ENCODE data around the gene CHRNB2.

DNA sequence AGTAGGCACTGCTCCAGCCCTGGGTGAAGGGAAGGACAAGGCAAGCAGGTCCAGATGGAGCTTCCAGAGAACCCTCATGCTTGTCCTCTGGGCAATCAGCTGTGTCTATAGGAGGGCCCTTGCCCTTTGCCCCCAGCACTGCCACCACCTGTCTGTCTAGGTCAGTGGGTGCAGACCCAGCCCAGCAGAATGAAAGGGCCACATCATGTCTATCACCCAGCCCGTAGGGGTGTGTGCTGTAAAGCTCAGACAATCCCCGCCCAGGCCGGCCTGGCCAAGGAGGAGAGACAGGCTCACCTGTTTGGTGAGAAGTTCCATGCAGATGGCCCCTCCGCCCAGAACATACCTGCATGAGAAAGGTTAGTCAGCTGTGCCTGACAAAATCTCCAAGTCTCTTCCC is 16.1 kb upstream of the CHRNB2 start:
- TF ChIP-seq, protein P1, sequence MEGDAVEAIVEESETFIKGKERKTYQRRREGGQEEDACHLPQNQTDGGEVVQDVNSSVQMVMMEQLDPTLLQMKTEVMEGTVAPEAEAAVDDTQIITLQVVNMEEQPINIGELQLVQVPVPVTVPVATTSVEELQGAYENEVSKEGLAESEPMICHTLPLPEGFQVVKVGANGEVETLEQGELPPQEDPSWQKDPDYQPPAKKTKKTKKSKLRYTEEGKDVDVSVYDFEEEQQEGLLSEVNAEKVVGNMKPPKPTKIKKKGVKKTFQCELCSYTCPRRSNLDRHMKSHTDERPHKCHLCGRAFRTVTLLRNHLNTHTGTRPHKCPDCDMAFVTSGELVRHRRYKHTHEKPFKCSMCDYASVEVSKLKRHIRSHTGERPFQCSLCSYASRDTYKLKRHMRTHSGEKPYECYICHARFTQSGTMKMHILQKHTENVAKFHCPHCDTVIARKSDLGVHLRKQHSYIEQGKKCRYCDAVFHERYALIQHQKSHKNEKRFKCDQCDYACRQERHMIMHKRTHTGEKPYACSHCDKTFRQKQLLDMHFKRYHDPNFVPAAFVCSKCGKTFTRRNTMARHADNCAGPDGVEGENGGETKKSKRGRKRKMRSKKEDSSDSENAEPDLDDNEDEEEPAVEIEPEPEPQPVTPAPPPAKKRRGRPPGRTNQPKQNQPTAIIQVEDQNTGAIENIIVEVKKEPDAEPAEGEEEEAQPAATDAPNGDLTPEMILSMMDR (conservative IDR thresholded peaks at IDR 0.05): no peak
- no peak for TF ChIP-seq EZH2 (IDR thresholded peaks at IDR 0.05; ENCODE audit: low read depth)
